Erythroblast (primary cell): ENCODE data around the gene UBA3.

ENCODE experiments used
- DNase-seq, 2 experiments: peaks; one replicate each; lab custom pipeline; 2025; lab: John Stamatoyannopoulos, UW
- GATA1 ChIP-seq: IDR thresholded peaks from 2 replicates; pipeline ENCODE4 v1.6.1; 2011; ENCODE audit warnings: low read depth, mild to moderate bottlenecking, control low read depth, low read length, moderate library complexity
- POLR2A ChIP-seq: IDR thresholded peaks from 2 replicates; pipeline ENCODE4 v1.6.1; 2011; ENCODE audit warnings: mild to moderate bottlenecking, low read length

UBA3 gene

GRCh38 chr3:69090021-69090420 lies 9.9 kb upstream of the UBA3 start:
- no peak for TF ChIP-seq POLR2A
- no peak for TF ChIP-seq GATA1
- no peak for DNase-seq

GRCh38 chr3:69088063-69088462 lies 7.9 kb upstream of the UBA3 start:
- peak in 1 of 2 experiments; percentile 18 for DNase-seq
- TF ChIP-seq POLR2A (no peak), GATA1 (no peak)

- TF ChIP-seq POLR2A, result no peak
- no peak for TF ChIP-seq GATA1
- no peak for DNase-seq
Observed at GRCh38 chr3:69087030-69087791, 7.0 kb upstream of the UBA3 start.

- TF ChIP-seq POLR2A (peak; percentile 77), GATA1 (no peak)
- peak; percentile 89 to 93 for DNase-seq
Observed at GRCh38 chr3:69085833-69086722, 5.9 kb upstream of the UBA3 start.

GRCh38 chr3:69085168-69085832 lies 5.1 kb upstream of the UBA3 start:
- TF ChIP-seq POLR2A (no peak), GATA1 (no peak)

GRCh38 chr3:69084326-69085167 lies 4.4 kb upstream of the UBA3 start, which contains the start of gene ARL6IP5:
TSS of gene ARL6IP5 (plus strand) at chr3:69084937. CDS start at chr3:69085048, 111 bp downstream.
- TF ChIP-seq GATA1 (no peak), POLR2A (peak; percentile 64)
- peak; percentile 94 for DNase-seq

More at GRCh38 chr3:69085168-69085832, 5.1 kb upstream of the UBA3 start:
- DNase-seq, result peak; percentile 68 to 76

GRCh38 chr3:69082805-69083204 lies 2.6 kb upstream of the UBA3 start:
- DNase-seq, result peak in 1 of 2 experiments; percentile 30
- TF ChIP-seq GATA1, result no peak
- no peak for TF ChIP-seq POLR2A

GRCh38 chr3:69082361-69082760 lies 2.2 kb upstream of the UBA3 start:
- TF ChIP-seq GATA1 (no peak), POLR2A (peak; percentile 4)
- no peak for DNase-seq

- TF ChIP-seq GATA1 (no peak), POLR2A (peak; percentile 20)
- peak; percentile 71 to 87 for DNase-seq
Observed at GRCh38 chr3:69081583-69082262, 1.6 kb upstream of the UBA3 start.

- TF ChIP-seq GATA1 (no peak), POLR2A (no peak)
- peak; percentile 52 to 64 for DNase-seq
Observed at GRCh38 chr3:69079269-69080159, 651 bp downstream of the UBA3 start.

- DNase-seq, result no peak
- TF ChIP-seq POLR2A, result no peak
- no peak for TF ChIP-seq GATA1
Observed at GRCh38 chr3:69072928-69073327, 7.2 kb downstream of the UBA3 start.

GRCh38 chr3:69066121-69066520 lies 14.0 kb downstream of the UBA3 start:
- TF ChIP-seq POLR2A (no peak), GATA1 (no peak)
- no peak for DNase-seq
